Measurements from ENCODE around the gene LRRC75B. TPM values are rescaled to one million over a fixed set of nuclear protein-coding genes. Genes with fewer than 3 reads are reported as not detected.
"Not testable (repeated sequence)": the region's sequence is repeated elsewhere in the genome, so short reads cannot be mapped to it uniquely, and the experiment has no call there.

The LRRC75B gene
- total and polyA plus RNA-seq, 10 donors: 2.9 to 6.7 (median 5.4) TPM

GRCh38 chr22:24632642-24633041 is 39.8 kb upstream of the LRRC75B start:
- H3K27me3 ChIP-seq (replicated peaks in 1 of 7); H3K36me3 ChIP-seq; DNase-seq; H3K27ac ChIP-seq; H3K9me3 ChIP-seq; intact Hi-C loops (cut with DNase I; ENCODE audit: low total_unique reads); H3K4me3 ChIP-seq: not testable (repeated sequence)
- 17 to 63% (median 41%) methylated on average over 3 to 12 of the region's 13 CpGs for WGBS, 5 donors
- H3K4me1 ChIP-seq: peaks cover 4 to 57% (median 27%) of the 10 kb centered on the region in 6 donors
- peak in 1 of 3 donors; percentile 13 for TF ChIP-seq POLR2AphosphoS5 (IDR thresholded peaks at IDR 0.05)

DNA sequence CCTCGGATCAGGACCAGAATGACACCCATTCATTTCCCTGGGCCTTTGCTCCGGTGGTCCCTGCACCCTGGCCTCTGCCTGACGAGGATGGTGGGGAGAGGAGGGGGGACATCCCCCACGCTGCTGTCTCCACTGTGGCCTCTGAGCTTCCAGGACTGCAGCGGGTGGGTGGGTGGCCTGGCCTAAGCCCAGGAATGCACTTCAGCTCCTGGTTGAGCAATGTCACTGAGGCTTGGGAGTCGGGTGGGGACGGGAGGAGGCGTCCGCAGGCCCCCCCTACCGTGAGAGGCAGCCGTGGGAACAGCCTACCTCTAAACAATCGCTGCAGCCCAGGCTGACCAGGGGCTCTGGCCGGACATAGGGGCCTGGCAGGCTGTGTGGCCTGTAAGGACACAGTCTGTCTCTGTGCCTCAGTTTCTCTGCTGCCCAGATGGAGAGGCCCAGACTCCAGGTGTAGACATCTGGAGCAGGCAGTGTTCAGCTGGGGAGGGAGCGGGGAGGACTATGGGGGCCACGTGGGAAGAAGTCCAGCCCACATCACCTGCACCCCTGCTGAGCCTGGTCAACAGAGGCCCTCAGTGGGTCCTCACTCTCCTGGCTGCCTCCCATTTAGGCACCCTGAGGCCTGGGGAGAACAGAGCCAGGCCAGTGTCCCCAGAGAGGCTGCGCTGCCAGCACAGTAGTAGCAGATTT is 38.7 kb upstream of the LRRC75B start:
- H3K27me3 ChIP-seq (replicated peaks in 1 of 7); H3K9me3 ChIP-seq; H3K4me3 ChIP-seq; intact Hi-C loops (cut with DNase I; ENCODE audit: low total_unique reads); H3K36me3 ChIP-seq; DNase-seq: not testable (repeated sequence)
- Histone ChIP-seq H3K4me1 (peaks cover 4 to 57% (median 27%) of the 10 kb centered on the region in 6 donors), H3K27ac (peak overlapping the region in 5 of 8 donors; percentile 10 to 59 (median 27))
- WGBS, 5 donors: 58 to 82% (median 64%) methylated on average over 3 to 16 of the region's 16 CpGs

DNA sequence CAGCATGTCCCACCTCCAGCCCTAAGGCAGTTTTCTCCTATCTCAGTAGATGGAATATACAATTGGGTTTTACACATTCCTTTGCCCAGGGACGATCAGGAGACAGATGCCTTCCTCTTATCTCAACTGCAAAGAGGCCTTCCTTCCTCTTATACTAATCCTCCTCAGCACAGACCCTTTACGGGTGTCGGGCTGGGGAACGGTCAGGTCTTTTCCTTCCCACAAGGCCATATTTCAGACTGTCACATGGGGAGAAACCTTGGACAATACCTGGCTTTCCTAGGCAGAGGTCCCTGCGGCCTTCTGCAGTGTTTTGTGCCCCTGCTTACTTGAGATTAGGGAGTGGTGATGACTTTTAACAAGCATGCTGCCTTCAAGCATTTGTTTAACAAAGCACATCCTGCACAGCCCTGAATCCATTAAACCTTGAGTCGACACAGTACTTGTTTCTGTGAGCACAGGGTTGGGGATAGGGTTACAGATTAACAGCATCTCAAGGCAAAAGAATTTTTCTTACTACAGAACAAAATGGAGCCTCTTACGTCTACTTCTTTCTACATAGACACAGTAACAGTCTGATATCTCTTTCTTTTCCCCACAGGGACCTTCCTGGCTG is 38.0 kb upstream of the LRRC75B start:
- H3K4me3 ChIP-seq; H3K9me3 ChIP-seq; DNase-seq; H3K36me3 ChIP-seq; intact Hi-C loops (cut with DNase I; ENCODE audit: low total_unique reads); H3K27me3 ChIP-seq (replicated peaks in 1 of 7): not testable (repeated sequence)
- Histone ChIP-seq H3K4me1 (peaks cover 4 to 57% (median 27%) of the 10 kb centered on the region in 6 donors), H3K27ac (peak overlapping the region in 5 of 8 donors; percentile 10 to 59 (median 27))
- 16 to 32% (median 22%) methylated on average over 7 of the region's 7 CpGs for WGBS, 5 donors

- H3K4me3 ChIP-seq; H3K27me3 ChIP-seq (replicated peaks in 1 of 7); H3K27ac ChIP-seq; intact Hi-C loops (cut with DNase I; ENCODE audit: low total_unique reads); H3K9me3 ChIP-seq; DNase-seq: not testable (repeated sequence)
- Histone ChIP-seq H3K4me1 (peaks cover 0 to 40% (median 17%) of the 10 kb centered on the region in 6 donors), H3K36me3 (peaks cover 0 to 18% (median 0%) of the 10 kb centered on the region in 6 donors)
- 27 to 79% (median 40%) methylated on average over 1 to 9 of the region's 11 CpGs for WGBS, 5 donors
- TF ChIP-seq CTCF (IDR thresholded peaks at IDR 0.05 in 8 of 11, conservative IDR thresholded peaks at IDR 0.05 in 3 of 11): peak in 8 of 11 experiments; percentile 32 to 67 (median 56)
Observed at GRCh38 chr22:24629069-24629468, 36.2 kb upstream of the LRRC75B start.

- H3K27me3 ChIP-seq (replicated peaks in 1 of 7); intact Hi-C loops (cut with DNase I; ENCODE audit: low total_unique reads); H3K4me3 ChIP-seq; H3K27ac ChIP-seq; H3K9me3 ChIP-seq: not testable (repeated sequence)
- 93 to 100% (median 94%) methylated on average over 5 to 12 of the region's 16 CpGs for WGBS, 5 donors
- Histone ChIP-seq H3K36me3 (peaks cover 0 to 25% (median 0%) of the 10 kb centered on the region in 6 donors), H3K4me1 (peaks cover 0 to 30% (median 15%) of the 10 kb centered on the region in 6 donors)
- peak; percentile 41 for DNase-seq
Observed at GRCh38 chr22:24627911-24628310, 35.0 kb upstream of the LRRC75B start.

- intact Hi-C loops (cut with DNase I; ENCODE audit: low total_unique reads); H3K9me3 ChIP-seq; H3K4me3 ChIP-seq; H3K27me3 ChIP-seq (replicated peaks in 1 of 7); H3K27ac ChIP-seq; H3K4me1 ChIP-seq: not testable (repeated sequence)
- H3K36me3 ChIP-seq: peaks cover 0 to 30% (median 0%) of the 10 kb centered on the region in 6 donors
- DNase-seq: peak; percentile 46
- WGBS, 5 donors: 0 to 51% (median 30%) methylated on average over 1 to 2 of the region's 2 CpGs
Observed at GRCh38 chr22:24622596-24622995, 29.7 kb upstream of the LRRC75B start.

- H3K27me3 ChIP-seq (replicated peaks in 1 of 7); intact Hi-C loops (cut with DNase I; ENCODE audit: low total_unique reads); DNase-seq; H3K27ac ChIP-seq; H3K9me3 ChIP-seq; H3K4me1 ChIP-seq; H3K4me3 ChIP-seq: not testable (repeated sequence)
- WGBS, 5 donors: 78 to 92% (median 83%) methylated on average over 3 to 4 of the region's 5 CpGs
- H3K36me3 ChIP-seq: peaks cover 0 to 30% (median 0%) of the 10 kb centered on the region in 6 donors
Observed at GRCh38 chr22:24621244-24621643, 28.4 kb upstream of the LRRC75B start.

GRCh38 chr22:24614794-24615193 is 21.9 kb upstream of the LRRC75B start:
- H3K9me3 ChIP-seq; H3K4me1 ChIP-seq; H3K27me3 ChIP-seq (replicated peaks in 1 of 7); intact Hi-C loops (cut with DNase I; ENCODE audit: low total_unique reads); H3K27ac ChIP-seq; H3K4me3 ChIP-seq: not testable (repeated sequence)
- H3K36me3 ChIP-seq: peaks cover 0 to 12% (median 0%) of the 10 kb centered on the region in 6 donors
- peak; percentile 49 for DNase-seq
- WGBS, 5 donors: 75 to 86% (median 84%) methylated on average over 10 to 15 of the region's 15 CpGs

- H3K4me1 ChIP-seq: peaks cover 0 to 15% (median 5%) of the 10 kb centered on the region in 6 donors
- H3K36me3 ChIP-seq; H3K27me3 ChIP-seq (replicated peaks in 1 of 7); H3K27ac ChIP-seq; H3K4me3 ChIP-seq; intact Hi-C loops (cut with DNase I; ENCODE audit: low total_unique reads); H3K9me3 ChIP-seq; DNase-seq: not testable (repeated sequence)
- 89 to 100% (median 100%) methylated on average over 2 to 3 of the region's 3 CpGs; no CpG with 5 or more reads in 2 of the 5 donors for WGBS, 5 donors
Observed at GRCh38 chr22:24609888-24610287, 17.0 kb upstream of the LRRC75B start.

GRCh38 chr22:24608327-24608726 is 15.5 kb upstream of the LRRC75B start:
- Histone ChIP-seq H3K4me3 (peak overlapping the region in 2 of 8 donors; percentile 26 to 60), H3K4me1 (peaks cover 0 to 27% (median 15%) of the 10 kb centered on the region in 6 donors), H3K27ac (peak overlapping the region in 4 of 8 donors; percentile 63 to 85 (median 74))
- H3K9me3 ChIP-seq; H3K27me3 ChIP-seq (replicated peaks in 1 of 7); H3K36me3 ChIP-seq; intact Hi-C loops (cut with DNase I; ENCODE audit: low total_unique reads): not testable (repeated sequence)
- WGBS, 5 donors: 80 to 91% (median 84%) methylated on average over 4 to 6 of the region's 6 CpGs
- DNase-seq: peak; percentile 47
